HG03175 (cell line): ENCODE data around the gene ZFPL1.

ENCODE experiments used
- ATAC-seq: cut with Tn5 transposase; IDR thresholded peaks from one replicate; pipeline ENCODE4 v1.9.1; 2021; ENCODE audit warnings: mild to moderate bottlenecking, moderate library complexity; ENCODE audit not compliant: unreplicated experiment

ZFPL1 gene

DNA sequence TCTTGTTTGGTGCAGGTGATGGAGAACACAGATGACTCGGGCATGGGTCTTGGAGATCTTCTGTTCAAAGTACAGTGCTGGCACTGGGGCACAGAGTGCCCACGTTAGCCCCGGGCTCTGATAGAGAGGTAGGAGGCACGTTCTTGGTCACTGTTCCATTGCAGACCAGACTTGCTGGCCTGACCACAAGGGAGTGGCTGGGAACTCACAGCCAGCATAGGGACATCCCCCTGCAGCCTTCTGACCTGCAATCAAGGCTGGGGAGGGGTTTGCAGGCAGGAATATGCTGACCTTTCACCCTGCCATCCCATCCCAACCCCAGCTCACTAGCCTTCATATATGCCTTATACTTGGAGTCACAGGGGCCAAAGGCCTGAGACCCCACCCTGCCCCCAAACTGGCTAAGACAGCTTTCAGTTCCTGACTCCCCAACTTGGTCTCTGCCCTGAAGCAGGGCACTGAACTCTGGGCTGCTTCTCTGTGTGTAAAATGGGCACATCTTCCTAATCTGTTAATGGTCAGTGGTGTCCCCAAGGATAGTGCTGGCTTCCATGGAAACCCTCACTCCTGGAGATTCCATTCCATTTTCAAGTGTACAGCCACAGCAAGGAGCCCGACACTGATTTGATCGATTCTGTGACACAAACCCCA is 42.7 kb downstream of the ZFPL1 start:
- ATAC-seq, result no peak

DNA sequence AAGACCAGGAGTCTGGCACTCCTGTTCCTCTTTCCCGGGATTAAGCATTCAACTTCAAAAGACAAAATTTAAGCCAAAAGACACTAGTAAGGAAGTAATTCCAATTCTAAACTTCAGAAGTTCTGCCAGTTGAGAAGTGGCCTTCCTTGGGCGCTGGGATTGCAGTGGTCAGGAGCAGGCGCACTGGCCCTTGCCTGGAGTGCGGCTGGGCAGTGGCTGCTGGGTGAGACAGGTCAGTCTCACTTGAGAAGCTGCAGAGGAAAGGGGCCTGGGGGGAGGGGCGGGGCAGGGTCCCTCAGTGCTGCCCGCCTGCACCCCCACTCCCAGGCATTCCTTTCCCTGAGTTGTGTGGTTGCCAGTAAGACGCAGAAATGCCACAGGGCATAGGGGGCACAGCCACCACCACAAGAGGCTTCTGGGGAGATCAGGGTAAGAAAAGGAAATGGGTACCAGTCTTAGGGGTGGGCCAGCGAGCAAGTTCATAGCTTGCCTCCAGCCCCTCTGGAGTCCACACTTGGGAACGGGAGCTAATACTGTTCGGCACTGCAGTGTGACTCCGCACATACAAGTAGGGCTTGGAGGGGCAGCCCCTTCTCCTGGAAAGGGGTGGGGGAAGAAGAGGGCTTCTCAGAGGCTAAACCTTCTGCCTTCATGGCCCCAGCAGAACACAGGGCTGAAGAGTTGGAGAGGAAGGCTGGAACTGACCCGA is 43.6 kb downstream of the ZFPL1 start:
- ATAC-seq, result no peak

DNA sequence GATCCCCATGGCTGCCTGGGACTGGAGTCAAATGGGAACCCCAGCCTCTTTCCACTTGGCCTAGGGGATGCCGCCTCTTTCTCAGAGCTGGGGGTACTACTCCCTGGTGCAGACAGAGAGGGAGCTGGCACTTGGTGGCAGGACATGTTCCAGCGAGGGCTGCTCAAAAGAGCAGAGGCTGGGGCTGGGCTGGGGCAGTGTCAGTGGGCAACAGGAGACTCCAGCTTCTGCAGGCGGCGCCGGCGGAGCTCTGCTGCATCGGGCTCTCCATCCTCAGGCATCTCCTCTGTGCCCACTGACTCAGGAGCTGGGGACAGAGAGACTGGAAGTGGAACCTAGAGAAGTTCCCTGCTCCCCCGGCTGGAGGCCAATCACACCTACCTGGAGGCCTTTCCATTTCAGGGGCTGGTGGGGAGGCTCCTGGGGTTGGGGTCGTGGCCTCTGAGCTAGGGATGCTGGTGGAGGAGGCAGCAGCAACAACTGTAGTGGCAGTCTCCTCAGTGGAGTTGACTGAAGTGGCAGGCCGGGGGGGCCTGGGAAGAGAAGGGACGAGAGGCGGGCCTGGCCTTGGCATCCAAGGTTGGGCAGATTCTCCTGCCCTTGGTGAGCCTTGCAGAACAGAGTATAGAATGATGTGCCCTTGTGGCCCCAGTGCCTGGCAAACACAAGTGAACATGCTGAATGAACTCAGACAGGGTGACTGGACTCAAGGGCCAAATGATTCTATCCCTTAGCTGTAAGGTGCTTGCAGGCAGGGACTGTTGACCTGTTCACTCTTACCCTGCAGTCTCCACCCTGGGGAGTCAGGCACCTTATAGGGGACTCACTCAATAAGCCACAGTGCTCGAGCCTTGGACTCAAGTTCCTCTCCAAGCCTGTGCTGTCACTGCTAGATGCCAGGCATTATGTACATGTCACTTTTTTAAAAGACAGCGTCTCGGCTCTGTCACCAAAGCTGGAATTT is 44.4 kb downstream of the ZFPL1 start:
- ATAC-seq, result no peak

DNA sequence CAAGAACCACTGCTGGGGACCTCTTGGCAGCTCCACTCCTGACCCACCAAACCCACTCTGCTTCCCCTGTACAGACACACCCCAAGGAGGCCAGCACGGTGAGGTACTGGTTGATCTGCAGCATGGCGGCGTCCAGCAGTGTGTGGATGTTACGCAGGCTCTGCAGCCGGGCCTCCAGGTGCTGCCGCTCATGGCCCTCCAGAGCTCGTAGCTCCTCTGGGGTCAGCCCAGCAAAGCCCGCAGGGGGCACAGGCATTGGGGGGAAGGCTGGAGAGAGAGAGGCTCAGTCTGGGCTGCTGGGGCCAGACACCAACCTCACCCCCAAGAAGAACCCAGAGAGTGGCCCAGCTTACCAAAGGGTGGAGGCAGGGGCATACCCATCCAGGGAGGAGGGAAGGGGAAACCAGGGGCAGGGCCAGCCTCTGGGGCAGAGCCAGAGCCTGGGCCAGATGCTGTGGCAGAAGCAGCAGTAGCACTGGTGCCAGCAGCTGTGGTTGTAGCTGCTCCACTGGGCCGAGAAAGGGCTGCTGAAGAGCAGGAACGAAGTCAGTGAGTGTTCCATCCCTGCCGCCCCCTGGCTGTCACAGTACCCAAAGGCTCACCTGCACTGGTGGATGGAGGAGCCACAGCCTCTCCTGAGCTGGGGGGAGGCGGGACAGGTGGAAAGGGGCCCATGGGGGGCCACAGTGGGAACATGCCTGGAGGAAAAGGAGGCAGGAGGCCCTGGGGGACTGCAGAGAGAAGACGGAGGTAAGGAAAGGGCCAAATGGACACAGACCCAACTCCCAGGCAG is 45.8 kb downstream of the ZFPL1 start:
- no peak for ATAC-seq

DNA sequence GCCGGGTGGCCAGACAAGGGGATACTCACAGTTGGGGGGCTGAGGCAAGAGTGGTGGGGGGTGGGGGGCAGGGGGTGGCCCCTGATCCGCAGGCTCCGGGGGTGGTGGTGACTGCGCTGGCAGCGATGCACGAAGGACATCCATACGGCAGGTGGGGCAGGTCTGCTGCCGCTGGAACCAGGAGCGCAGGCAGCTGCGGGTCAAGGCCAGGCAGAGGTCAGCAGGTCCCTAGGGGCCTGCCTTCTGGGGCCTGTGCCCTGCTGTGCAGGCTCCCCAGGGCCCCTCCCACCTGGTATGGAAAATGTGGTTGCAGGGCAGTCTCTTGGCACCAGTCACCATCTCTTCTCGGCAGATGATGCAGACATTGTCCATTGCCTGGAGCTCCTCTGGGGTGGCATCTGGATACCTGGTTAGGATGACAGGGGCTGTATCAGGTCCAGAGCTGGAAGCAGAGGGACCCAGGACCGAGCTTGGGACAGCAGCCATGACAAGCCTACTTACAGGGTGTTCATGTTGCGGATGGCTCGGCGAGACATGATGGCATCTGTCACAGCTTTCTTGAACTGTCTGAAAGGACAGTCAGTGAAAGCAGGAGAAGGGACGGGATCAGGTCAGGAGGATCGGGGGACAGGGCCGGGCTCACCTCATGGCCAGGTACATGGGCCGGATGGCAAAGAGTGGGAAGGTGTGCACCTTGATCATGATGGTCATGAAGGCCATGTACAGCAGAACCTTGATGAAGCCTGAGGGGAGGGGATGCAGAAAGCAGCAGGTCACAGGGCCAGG is 46.8 kb downstream of the ZFPL1 start:
- no peak for ATAC-seq

DNA sequence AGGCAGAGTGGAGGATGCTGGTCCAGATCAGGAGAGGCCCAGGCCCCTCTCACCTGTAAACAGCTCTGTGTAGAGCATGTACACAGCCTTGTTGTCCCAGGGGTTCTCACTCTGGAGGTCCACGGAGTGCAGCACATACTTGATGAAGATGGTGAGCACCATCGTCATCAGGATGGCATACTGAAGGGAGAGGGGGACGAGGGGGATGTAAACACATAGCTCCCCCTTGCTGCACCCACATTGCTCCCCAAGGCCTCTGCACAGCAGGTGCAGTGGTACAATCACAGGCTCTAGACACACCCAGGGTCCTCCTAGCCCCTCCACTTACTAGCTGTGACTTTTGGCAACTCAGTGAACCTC is 47.4 kb downstream of the ZFPL1 start:
- no peak for ATAC-seq

DNA sequence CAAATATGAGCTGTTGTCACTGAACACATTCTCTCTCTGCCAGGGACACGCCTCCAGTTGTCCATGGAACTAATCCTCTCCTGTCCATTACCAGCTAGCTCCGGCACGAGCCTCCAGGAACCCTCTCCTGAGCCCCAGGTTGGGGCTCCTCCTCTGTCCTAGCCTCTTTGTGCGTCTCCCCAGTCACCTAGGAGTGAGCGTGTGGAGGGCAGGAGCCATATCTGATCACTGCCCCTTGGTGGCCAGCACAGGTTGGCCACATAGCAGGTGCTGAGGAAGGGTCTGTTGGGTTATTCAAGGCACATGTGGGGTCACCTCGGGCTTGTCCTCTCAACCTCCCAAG is 47.8 kb downstream of the ZFPL1 start:
- no peak for ATAC-seq

DNA sequence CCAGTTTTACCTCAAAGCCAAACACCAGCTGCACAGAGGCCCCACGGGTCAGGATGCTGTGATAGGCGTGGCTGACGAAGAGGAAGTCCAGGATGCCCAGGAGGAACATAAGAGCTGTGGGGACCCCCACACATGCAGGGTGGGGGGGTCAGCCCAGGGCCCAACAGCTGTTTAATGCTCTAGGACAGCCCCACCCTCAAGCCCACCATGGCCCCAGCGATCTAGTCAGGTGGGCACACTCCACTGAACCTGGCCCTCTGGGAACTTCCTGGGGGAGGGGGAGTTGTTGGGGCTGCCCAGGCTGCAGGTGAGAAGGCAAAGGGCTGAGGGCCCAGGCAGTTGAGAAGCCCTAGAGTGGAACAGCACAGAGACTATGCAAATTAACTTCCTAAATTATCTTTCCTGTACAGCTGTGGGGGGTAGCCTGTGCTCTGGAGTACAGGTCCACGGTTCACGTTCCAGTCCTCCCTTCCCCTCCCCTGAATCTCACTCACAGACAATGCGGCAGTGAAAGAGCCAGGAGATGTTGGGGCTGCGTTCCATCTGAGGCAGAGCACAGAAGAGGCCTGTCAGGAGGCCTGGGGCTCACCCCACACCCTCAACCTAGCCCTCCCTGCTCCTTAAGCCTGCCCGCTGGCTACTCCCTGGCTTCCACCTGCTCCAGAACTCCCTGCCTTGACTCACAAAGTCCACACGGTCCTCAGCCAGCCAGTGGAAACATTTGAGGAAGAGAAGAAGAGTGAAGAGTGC is 48.4 kb downstream of the ZFPL1 start:
- ATAC-seq, result peak; percentile 36

DNA sequence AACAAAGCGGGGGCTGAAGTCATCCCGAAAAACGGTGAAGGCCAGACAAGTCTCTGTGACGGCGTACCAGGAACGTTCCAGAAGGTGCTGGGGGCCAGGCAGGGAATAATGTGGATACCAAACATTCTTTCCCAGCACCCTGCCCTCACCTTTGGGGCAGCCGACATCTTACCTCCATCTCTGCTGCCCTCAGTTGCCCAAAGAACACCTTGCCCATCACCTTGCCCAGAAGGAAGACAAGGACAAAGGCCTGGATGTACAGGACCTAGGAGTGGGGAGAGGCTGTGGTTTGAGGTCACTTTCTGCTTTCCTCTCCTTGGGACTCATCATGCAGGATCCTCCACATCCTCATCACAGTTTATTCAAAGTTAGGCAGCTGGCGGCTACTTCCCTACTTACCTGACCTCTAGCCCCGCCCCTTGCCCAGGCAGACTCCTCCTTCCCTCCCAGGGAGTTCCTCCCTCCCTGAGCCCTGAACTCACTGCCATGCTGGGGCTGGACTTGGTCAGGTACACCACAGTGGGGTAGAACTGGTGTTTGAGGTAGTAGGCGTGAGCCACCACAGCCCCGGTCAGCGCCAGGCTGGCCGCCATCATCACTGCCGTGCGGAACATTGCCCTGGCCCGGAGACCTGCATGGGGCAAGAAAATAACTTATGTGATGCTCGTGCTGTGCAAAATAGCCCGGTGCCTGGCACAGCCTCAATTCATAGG is 49.1 kb downstream of the ZFPL1 start:
- ATAC-seq, result no peak

DNA sequence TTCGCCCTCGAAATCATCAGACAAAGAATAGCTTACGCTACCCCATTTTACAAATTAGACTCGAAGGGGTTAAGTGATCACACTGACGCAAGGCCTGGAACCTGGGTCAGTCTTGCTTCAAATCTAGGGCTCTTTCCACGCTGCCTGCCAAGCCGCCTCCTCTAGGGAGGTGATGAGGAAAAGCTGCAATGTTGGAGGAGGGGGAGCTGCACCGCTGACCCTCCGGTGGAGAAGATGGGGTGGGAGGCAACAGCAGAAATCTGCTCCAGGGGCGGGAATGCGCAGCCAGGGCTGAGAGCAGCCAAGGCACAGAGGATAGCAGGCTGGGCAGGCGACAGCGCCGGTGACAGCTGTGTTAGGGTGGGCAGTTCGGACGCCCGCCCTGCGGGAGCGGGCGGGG is 49.7 kb downstream of the ZFPL1 start:
- ATAC-seq, result no peak

DNA sequence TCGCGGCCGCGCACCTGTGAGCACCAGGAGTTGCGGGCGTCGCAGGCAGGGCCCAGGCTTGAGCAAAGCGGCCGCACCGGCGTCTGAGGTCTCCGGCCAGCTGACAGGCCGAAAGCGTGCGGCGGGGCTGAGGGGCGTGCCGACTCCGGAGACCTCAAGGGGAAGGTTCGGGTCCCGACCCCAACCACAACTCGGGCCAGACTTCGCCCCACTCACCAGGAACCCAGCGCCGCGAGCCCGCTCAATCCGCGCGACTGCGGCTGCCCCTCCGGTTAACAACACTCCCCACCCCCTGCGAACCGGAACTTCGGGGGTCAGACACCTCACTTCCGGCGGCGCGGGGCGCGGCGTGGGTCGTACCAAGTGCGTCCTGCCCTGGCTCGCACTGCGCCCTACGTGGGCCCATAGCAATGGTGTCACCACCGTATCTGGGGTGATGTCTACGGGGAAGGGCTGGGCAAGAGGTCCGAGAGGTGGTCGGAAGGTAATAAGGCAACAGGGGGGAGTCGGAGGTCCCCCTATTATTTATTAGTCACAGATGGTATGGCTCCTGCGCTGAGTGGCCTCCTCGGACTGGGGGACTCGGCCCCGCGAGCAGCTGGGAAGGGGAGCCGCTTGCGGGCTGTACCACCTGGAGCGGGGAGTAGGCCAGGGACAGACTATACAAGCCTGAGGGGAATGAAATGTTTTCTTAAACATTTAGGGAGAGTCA is 50.4 kb downstream of the ZFPL1 start, which contains the start of gene SYVN1:
Gene SYVN1, minus strand, starts transcription at position 280 of the 712 bp plus-strand sequence. CDS start 918 bp downstream, outside the sequence.
- peak; percentile 57 for ATAC-seq

DNA sequence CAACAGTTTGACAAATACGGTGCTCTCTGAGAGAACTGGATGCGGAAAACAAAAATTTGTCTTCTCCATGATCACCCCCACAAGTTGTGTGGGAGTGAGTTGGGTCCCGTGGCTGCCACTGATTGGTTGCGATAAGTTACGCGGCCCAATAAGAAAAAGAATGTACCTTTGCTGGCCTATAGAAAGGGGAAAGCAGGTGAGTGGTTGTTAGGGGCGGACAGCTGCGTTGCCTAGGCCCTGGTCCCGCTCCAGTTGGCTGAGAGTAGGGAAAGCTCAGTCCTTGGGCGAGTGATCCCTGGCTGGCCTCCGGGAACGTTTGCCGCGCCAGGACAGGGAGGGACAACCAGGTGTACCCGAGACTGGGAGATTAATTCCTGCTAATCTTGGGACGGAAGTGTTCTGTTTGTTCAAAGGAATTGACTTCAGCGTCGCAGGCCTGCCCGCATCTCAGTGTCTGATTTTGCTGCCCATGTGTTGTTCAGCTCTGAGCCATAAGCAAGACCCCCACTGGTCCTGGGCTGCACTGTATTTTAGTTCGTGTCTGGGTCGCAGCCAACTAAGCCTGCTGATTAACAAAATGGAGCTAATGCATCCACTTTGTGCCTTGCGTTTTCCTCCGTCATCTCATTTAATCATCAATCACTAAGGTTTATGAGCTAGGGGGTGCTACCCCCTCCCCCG is 51.1 kb downstream of the ZFPL1 start:
- peak; percentile 70 for ATAC-seq

DNA sequence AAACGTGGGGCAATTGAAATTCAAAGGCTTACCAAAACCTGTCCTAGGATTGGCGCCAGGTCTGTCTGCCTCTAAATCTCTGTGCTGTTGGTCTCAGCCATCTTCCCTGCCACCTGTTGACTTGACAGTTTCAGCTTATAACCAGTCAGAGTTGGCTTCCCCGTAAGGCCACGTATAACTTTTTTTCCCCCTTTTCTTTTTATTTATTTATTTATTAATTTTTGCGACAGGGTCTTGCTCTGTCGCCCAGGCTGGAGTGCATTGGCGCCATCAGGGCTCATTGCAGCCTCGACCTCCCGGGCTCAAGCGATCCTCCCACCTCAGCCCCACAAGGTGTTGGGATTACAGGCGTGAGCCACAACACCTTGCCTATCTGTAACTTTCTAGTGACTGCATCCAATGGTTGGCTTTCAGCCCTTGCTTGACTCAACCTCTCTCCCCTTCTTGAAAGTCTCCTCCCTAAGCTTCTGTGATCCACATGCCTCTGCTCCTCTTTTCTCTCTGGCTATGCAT is 51.7 kb downstream of the ZFPL1 start:
- ATAC-seq, result no peak

DNA sequence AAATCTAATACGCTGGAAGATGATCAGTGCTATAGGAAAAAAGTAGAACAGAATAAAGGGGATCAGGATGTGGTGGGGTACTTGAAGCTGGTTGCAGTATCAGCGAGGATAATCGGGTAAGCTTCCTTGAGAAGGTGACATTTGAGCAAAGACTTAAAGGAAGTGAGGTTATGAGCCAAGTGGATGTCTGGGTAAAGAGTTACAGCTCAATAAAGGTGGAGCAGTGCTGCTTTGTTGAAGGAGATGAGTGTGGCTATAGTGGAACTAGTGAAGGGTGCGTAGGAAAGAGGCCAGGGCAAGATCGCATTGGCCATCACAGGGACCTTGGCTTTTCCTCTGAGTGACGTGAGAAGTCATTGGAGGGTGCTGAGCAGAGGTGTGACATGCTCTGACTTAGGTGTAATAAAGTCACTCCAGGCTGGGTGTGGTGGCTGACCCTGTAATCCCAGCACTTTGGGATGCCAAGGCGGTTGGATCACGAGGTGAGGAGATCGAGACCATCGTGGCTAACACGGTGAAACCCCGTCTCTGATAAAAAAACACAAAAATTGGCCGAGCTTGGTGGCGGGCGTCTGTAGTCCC is 52.6 kb downstream of the ZFPL1 start:
- ATAC-seq, result no peak
